Amniotic stem cell (primary cell): ENCODE data around the gene CBLC.

Experiments used
- DNase-seq: peaks from one replicate; lab custom pipeline; 2025; lab: John Stamatoyannopoulos, UW

The CBLC gene

GRCh38 chr19:44799627-44800346, 22.1 kb downstream of the CBLC start:
- DNase-seq: no peak

GRCh38 chr19:44800461-44800860, 22.8 kb downstream of the CBLC start:
- DNase-seq: peak; percentile 31

GRCh38 chr19:44803442-44804428, 26.0 kb downstream of the CBLC start:
- DNase-seq: no peak

- DNase-seq: no peak
Measured at GRCh38 chr19:44806291-44806690, 28.6 kb downstream of the CBLC start.

GRCh38 chr19:44807162-44807561, 29.5 kb downstream of the CBLC start:
- DNase-seq: no peak

GRCh38 chr19:44807652-44808462, 30.2 kb downstream of the CBLC start:
- DNase-seq: no peak

- DNase-seq: peak; percentile 13
Measured at GRCh38 chr19:44808463-44809371, 31.0 kb downstream of the CBLC start, which contains the start of gene BCAM. Gene BCAM, plus strand, starts transcription at chr19:44809103. Its CDS starts 22 bp downstream, at chr19:44809125.

- no peak for DNase-seq
Measured at GRCh38 chr19:44809577-44810233, 32.0 kb downstream of the CBLC start.

GRCh38 chr19:44810234-44811121, 32.8 kb downstream of the CBLC start:
- no peak for DNase-seq

GRCh38 chr19:44811122-44811419, 33.4 kb downstream of the CBLC start:
- no peak for DNase-seq

- DNase-seq: no peak
Measured at GRCh38 chr19:44812142-44812718, 34.5 kb downstream of the CBLC start.

GRCh38 chr19:44813070-44813840, 35.6 kb downstream of the CBLC start:
- DNase-seq: no peak

- no peak for DNase-seq
Measured at GRCh38 chr19:44813841-44814470, 36.3 kb downstream of the CBLC start.

GRCh38 chr19:44814517-44814916, 36.8 kb downstream of the CBLC start:
- no peak for DNase-seq

GRCh38 chr19:44816301-44816700, 38.6 kb downstream of the CBLC start:
- DNase-seq: no peak

- no peak for DNase-seq
Measured at GRCh38 chr19:44817725-44818465, 40.2 kb downstream of the CBLC start.

GRCh38 chr19:44818466-44819031, 40.9 kb downstream of the CBLC start:
- DNase-seq: no peak
